GM18868 (cell line): ENCODE data around the gene AMOTL2.

Experiments used
- ATAC-seq: cut with Tn5 transposase; IDR thresholded peaks from one replicate; pipeline ENCODE4 v1.9.1; 2021; ENCODE audit warnings: mild to moderate bottlenecking, moderate library complexity; ENCODE audit not compliant: unreplicated experiment

AMOTL2 gene

GRCh38 chr3:134366928-134367811 lies 7.1 kb downstream of the AMOTL2 start:
- no peak for ATAC-seq

DNA sequence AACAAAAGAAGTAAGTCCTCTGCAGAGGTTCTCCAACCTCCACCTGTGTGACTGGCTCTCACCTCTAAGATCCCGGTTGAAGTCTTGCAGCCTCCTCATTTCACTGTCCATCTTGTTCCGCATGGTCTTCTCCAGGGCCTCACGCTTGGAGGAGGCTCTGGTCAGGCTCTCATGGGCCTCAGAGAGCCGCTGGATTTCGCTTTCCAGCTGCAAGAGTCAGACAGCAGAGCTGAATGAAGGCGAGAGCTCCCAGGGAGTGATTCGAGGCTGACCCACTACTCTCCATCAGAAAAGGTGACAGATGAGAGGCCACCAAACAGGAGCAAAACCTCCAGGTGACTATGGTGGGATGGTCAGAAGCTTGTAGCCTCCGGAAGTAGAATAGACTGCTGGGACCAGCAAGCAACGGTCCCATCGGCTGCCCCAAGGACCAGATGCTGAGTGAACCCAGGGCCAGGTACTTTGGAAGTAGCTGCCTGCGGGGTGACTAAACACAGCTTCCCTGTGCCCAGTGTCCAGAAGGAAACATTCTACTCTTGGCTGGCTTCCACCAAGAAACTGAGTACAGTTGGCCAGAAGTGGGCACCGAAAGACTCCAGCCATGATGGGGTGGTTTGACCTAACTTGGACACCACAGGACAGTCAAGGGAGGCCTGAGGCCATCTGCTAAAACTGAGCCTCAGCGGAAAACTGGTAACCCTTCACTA lies 7.9 kb downstream of the AMOTL2 start:
- no peak for ATAC-seq

- no peak for ATAC-seq
Measured at GRCh38 chr3:134365766-134366065, 8.5 kb downstream of the AMOTL2 start.

GRCh38 chr3:134364936-134365765 lies 9.1 kb downstream of the AMOTL2 start:
- no peak for ATAC-seq

DNA sequence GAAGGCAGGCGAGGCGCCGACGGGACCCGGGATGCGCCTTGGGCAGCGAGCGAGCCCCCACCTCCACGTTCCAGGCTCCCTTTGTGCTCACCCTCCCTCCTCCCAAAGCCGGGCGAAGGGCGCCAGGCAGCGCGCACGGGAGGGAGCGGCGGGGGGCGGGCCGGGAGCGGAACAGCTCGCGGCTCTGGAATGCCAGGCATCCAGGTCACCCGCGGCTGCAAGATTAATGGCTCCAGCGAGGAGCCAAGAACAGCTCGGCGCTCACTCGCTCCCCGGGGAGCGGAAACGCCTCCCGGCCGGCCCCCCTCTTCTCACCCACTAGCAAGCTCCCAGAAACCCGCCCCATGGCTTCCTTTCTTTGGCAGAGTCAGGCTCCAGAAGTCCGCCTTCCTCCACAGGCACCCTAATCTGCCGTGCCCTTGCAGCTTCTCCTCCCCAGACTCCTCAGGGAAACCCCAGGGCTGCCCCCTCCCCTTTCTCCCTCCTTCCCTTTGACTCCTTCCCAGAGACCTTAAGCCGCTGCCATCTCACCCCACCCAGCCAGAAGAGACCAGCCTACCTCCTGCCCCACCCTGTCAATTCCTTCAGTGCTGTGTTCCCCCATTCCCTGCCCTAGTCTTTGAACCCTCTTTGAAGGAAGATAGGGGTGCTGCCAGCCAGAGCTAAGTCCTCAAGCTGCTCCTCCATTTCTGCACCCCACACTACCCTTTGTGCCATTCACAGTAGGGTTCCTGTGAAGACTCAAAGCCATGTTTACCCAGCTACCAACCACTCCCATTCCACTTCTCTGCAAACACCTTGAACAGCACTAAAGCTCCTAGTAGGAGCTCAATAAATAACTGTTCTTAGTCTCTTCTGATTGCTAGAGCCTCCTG lies 9.9 kb downstream of the AMOTL2 start:
- ATAC-seq: no peak

DNA sequence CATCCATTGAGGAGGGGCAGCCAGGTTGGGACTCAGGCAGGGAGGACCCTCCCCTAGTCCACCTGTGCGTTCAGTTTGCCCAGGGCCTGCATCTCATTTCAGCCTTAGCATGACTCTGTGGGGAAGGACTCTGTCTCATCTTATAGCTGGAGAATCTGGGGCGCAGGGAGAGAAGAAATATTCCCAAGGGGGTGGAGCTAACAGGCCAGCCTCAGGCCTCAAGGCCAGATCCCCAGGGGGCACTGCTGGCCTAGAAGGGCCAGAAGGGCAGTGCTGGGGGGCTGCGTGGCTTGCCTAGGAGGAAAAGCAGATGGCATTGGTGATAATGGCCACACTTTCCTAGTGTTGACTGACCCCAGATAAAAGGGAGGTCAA lies 10.9 kb downstream of the AMOTL2 start:
- no peak for ATAC-seq

DNA sequence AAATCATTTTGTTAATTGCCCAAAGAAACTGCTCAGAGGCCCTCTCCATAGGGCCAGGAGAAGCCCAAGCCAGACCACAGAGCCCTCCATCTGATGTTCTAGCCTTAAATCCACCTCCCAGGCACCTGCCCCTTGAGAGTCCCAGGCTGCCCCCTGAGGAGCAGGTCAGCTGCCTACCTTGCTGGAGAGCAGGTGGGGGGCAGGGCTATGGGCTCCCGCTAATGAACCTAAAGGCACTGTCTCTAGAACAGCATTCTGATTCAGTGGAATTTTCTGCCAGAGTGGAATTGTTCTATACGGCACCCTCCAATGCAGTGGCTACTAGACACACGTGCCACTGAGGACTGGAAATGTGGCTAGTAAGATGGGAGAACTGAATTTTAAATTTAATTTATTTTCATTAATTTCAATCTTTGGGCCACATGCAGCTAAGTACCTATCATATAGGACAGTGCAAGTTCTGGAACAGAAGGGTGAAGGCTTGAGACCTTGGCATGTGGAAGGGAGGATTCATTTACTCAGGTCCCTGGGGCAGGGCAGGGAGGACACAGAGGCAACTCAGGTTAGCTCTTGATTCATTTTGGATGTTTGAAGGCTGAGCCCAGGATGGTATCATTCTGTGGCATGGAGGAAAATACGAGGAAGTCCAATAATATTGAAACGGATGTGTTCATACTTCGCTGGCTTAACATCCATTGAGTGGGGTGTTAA lies 11.4 kb downstream of the AMOTL2 start:
- ATAC-seq: no peak

- ATAC-seq: no peak
Measured at GRCh38 chr3:134362221-134362620, 12.0 kb downstream of the AMOTL2 start.

- no peak for ATAC-seq
Measured at GRCh38 chr3:134361162-134361835, 12.9 kb downstream of the AMOTL2 start.

DNA sequence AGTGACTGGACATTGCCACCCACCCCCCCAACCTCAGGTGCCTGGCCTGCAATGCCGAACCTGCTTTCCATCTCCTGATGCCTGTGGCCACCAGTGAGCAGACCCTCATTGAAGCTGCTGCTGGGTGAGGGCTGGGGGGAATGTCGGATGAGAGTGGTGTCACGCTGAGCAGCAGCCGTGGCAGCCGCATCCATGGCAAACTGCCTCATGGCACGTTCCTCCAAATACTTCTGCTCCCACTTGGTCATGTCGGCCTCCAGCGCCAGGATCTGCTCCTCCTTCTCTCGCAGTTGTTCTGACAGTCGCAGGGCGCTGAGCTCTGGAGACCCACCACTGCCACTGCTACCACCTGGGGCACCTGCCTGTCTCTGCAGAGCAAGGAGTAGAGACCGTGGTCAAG lies 14.2 kb downstream of the AMOTL2 start:
- no peak for ATAC-seq

DNA sequence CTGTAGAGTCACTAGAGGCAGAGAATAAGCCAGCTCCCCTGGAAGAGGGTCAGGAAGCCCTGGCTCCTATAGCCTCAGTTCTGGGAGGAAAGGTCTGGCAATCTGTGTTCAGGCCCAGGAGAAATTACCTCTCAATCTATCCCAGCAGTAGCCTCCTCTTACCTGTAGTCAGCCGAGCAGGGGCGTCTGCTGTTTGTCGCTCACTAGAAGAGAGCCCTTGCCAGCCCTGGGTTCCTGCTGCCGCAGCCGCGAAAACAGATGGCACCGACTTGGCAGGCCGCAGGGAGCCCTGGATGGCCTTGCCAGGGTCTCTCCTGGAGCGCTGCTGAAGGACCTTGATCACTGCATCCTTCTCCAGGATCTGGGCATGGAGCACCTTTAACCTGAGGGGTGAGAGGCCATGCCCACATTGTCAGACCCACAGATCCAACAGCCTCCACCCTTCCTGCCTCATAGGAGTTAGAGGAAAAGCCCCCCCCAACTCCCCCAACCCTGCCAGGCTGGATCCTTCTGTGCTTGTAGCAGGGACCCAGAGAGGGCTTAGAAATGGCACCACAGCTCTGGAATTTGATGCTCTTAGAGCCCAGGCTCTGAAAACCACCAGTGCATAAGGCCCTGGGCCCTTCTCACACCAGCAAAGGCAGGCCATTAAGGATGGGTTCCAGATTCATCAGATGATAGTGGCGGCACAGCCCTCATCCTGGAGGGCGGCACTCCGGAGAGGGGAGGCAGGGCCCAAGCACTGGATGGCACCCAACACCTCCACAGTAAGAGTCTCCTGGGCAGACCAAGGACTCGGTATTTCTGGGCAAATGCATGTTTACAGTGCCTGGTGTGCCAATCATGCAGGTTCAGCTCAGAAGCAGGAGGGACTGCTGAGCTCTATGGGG lies 14.9 kb downstream of the AMOTL2 start:
- no peak for ATAC-seq

DNA sequence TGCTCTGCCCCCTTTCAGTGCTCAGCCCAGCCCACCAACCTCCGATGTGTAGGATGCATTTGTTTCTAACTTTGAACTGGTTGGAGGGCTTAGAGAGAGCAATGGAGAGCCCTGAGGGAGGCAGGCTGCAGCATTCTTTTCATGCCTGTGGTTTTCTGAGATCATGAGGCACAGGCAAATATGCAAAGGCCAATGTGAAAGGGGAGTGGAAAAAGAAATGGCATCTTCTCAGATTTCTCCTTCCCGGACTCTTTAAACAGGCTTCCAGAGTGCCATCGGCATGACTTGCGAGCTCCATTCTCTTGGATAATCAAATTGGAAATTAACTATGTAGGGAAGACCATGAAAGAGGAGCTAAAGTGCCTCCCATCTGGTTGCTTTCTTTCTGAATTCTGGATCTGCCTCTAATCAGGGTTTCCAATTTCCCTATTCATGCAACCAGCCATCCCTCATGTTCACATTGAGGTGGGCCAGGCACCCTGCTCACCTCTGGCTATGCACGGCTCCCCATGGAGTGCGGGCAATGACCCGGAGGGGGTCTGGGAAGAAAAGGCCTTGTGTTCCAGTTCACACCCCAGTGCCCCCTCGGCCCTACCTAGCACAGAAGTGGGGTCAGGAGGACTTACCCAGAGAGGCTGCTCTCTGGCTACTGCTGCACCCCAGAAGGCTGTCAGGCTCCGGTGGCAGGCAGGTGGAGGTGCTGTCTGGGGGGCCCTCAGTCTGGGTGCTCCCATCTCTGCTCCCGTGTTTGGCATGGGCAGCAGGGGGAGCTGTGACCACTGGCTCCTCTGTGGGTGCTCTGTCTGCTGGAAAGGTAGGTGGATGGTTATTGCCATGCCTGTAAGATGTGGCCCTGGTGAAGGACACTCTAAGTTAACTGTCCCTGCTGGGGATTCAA lies 16.1 kb downstream of the AMOTL2 start:
- ATAC-seq: no peak

DNA sequence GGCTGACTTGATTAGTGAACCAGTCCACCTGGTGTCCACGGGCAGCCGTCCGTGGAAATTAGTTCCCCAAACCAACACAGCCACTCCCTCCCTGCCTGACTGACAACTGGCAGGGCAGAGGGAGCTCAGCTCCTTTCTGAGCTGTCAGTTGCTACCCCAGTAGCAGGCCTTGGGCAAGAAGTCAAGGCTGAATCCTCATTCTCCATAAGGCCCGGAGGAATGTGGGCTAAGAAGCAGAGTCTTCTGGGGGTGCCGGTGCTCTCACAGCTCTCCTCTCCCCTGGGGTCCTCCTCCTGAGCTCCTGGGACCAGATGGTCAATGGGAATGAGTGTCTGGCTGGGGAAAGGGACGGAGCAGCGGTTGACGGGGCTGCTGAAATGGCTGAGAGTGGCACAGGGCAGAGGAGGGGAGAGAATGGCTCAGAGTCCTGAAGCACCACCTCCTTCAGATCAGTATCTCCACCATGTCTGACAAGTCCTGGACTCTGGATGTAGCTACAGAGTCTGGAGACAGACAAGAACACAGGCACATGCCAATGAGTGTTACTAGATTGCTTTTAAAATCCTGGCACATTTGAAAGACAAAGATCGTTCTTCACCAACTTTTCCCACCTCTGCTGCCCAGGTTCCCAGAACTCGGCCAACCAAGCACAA lies 16.9 kb downstream of the AMOTL2 start:
- ATAC-seq: no peak

- no peak for ATAC-seq
Measured at GRCh38 chr3:134356411-134357040, 17.7 kb downstream of the AMOTL2 start.

GRCh38 chr3:134355416-134355815 lies 18.8 kb downstream of the AMOTL2 start:
- no peak for ATAC-seq

DNA sequence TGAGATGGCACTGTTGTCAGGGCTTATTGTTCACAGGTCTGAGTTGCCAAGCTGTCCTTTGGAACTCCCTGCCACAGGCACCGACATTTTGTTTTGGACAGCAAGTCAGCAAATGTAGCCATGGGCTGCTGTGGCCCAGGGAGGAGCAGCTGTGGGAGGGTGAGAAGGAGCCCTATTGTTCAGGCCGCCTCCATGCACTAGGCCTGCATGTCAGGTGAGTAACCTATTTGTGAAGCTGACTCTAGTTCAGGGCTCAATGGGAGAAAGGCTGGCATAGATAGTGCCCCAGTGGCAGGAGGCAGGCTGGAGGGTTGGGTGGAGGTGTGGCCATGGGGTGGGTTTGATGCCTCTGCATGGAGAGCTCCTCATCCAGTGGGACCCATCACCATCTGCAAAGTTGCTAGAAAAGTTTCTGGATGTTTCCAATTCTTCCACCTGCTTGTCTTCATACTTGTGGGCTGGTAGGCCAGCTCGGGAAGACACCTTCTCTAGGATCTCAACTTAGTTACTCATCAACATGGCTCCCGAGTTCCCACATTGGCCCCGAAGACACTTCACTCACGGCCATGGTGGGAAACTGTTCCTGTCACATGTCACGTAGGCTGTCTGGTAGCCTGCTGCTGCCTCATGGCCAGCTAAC lies 19.5 kb downstream of the AMOTL2 start:
- no peak for ATAC-seq
